Type B pancreatic cell (in vitro differentiated cells): ENCODE measurements around the gene CROT. TPM values are rescaled to one million over a fixed set of nuclear protein-coding genes. Genes with fewer than 3 reads are reported as not detected.

Experiments
- DNase-seq: peaks from one replicate; pipeline ENCODE4 v3.0.0; 2021; ENCODE audit warnings: mixed read lengths; ENCODE audit not compliant: unreplicated experiment; ENCODE audit errors: extremely low spot score
- H3K27ac Mint-ChIP-seq: 2 replicates; pipeline ENCODE4 v1.8.0; 2021; ENCODE audit warnings: mild to moderate bottlenecking, mixed read lengths
- H3K27me3 Mint-ChIP-seq: 2 replicates; pipeline ENCODE4 v1.8.0; 2021; ENCODE audit warnings: mixed read lengths
- H3K36me3 Mint-ChIP-seq: 2 replicates; pipeline ENCODE4 v1.8.0; 2021; ENCODE audit warnings: mixed read lengths
- H3K4me1 Mint-ChIP-seq: one replicate; pipeline ENCODE4 v1.8.0; 2021; ENCODE audit warnings: mixed read lengths; ENCODE audit not compliant: unreplicated experiment
- H3K4me3 Mint-ChIP-seq: 2 replicates; pipeline ENCODE4 v1.8.0; 2021; ENCODE audit warnings: mild to moderate bottlenecking, mixed read lengths
- H3K9me3 Mint-ChIP-seq: 2 replicates; pipeline ENCODE4 v1.8.0; 2021; ENCODE audit warnings: mixed read lengths
- total RNA-seq: library from RNA; stranded (reverse); gene quantifications from 2 replicates; pipeline ENCODE4 v1.2.1, GENCODE V29; 2021; ENCODE audit warnings: low replicate concordance
- TF ChIP-seq, protein P1 (sequence below): fragments of 200-600 bp; sonication (generic); conservative IDR thresholded peaks from 2 replicates; pipeline ENCODE4 v1.5.0; 2021; ENCODE audit warnings: antibody characterized with exemption, mild to moderate bottlenecking

Gene CROT
- total RNA-seq, 1 donor from 2014 or later, result 21.9 TPM

DNA sequence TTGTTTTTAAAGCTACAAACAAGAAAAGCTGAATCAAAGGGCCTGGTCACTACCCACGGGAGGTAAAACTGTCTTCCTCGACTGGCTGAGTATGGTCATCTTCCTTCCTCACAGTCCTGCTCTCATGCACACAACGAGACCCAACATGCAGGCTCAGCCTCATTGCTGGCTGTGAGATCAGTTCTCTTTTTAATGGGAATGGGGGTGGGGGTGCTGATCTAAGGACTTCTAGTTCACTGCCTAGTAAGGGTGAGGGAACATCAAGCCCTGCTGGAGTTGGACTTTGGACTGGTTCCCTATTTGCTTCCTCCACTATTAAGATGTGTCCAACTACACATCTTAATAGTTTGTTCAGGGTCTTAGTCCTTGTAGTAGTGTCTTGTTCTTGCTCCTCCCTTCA is 81.8 kb downstream of the CROT start:
- H3K36me3 Mint-ChIP-seq, result no peaks in the 10 kb centered on the region
- H3K9me3 Mint-ChIP-seq, result peaks cover under 1% of the 10 kb centered on the region
- no peak overlapping the region for H3K4me3 Mint-ChIP-seq
- H3K27ac Mint-ChIP-seq, result no peak overlapping the region
- TF ChIP-seq, protein P1, sequence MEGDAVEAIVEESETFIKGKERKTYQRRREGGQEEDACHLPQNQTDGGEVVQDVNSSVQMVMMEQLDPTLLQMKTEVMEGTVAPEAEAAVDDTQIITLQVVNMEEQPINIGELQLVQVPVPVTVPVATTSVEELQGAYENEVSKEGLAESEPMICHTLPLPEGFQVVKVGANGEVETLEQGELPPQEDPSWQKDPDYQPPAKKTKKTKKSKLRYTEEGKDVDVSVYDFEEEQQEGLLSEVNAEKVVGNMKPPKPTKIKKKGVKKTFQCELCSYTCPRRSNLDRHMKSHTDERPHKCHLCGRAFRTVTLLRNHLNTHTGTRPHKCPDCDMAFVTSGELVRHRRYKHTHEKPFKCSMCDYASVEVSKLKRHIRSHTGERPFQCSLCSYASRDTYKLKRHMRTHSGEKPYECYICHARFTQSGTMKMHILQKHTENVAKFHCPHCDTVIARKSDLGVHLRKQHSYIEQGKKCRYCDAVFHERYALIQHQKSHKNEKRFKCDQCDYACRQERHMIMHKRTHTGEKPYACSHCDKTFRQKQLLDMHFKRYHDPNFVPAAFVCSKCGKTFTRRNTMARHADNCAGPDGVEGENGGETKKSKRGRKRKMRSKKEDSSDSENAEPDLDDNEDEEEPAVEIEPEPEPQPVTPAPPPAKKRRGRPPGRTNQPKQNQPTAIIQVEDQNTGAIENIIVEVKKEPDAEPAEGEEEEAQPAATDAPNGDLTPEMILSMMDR, result no peak
- no peaks in the 10 kb centered on the region for H3K27me3 Mint-ChIP-seq
- H3K4me1 Mint-ChIP-seq, result no peaks in the 10 kb centered on the region
- no peak for DNase-seq

DNA sequence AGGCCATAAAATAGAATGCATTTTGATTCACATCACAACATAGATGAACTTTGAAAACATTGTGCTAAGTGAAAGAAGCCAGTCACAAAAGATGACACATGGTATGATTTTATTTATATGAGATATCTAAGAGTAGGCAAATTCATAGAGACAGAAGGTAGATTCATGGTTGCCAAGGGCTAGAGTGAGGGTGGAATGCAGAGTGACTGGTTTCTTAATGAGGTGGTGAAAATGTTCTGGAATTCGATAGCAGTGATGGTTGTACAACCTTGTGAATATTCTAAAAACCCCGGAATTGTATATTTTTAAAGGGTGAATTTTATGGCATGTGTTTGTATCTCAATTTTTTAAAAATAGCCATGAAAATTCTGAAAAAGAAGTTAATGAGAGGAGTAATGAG is 87.1 kb downstream of the CROT start:
- TF ChIP-seq, protein P1, result no peak
- Mint-ChIP-seq H3K4me1 (no peaks in the 10 kb centered on the region), H3K9me3 (peaks cover 6% of the 10 kb centered on the region), H3K27ac (no peak overlapping the region), H3K4me3 (no peak overlapping the region), H3K27me3 (no peaks in the 10 kb centered on the region), H3K36me3 (peaks cover 3% of the 10 kb centered on the region)
- DNase-seq, result no peak

DNA sequence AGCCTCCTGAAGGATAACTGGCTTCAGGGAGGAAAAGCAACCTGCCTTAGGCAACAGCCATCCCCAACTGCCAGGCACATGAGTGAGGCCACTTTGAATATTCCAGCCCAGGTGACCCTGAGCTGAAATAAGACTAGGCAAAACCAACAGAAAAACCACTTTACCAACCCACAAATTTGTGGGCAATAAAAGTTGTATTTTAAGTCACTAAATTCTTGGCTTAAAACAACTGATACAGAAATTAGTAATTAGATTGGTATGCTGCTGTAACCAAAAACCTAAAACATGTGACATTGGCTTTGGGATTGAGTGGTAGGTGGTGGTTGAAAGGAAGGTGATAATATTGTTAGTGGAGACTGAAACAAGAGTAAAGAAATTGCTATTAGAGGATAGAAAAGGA is 90.1 kb downstream of the CROT start:
- Mint-ChIP-seq H3K9me3 (peaks cover 6% of the 10 kb centered on the region), H3K27me3 (no peaks in the 10 kb centered on the region), H3K4me1 (no peaks in the 10 kb centered on the region), H3K4me3 (no peak overlapping the region), H3K36me3 (peaks cover 3% of the 10 kb centered on the region), H3K27ac (no peak overlapping the region)
- TF ChIP-seq, protein P1, result no peak
- no peak for DNase-seq

DNA sequence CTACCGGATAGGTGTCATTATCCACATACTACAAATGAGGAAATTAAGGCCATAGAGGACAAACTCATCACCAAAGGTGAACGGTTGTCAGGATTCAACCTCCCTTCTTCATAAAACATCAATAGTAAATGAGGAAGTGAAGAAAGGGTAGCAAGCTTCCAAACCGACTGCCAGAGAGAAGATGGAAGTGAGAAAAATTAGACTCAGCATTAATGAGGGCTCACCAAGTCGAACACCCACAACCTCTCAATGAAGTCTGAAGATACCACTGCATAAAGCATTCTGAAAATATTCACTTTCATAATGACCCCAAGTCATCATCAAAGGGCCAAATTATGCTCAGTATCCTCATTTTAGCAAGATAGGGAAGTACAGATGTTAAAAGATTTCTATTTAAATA is 100.4 kb downstream of the CROT start:
- Mint-ChIP-seq H3K4me3 (no peak overlapping the region), H3K36me3 (no peaks in the 10 kb centered on the region), H3K4me1 (no peaks in the 10 kb centered on the region), H3K27me3 (no peaks in the 10 kb centered on the region), H3K9me3 (no peaks in the 10 kb centered on the region), H3K27ac (no peak overlapping the region)
- DNase-seq, result no peak
- TF ChIP-seq, protein P1, result no peak

DNA sequence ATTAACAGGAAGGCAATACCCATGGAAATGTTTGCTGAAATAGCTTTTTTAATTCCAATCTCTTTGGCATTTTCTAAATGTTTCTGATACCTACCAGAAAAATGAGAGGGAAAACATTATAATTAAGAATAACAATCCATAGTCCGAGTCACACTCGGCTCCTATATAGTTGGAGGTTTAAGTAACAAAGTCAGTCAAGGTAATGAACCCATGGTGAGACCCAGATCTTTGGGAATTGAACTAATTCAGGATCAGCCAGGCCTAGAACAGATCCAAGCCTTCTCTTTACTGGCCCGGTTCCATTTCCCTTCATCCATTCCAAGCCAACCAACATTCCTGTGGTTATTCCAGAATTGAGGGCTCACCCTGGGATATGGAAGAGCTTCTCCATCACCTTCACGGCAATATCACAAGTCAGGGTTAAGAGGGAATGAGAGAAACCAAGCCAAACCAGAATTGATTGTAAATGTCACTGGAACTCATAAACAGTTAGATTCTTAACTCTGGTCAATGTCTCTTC is 101.7 kb downstream of the CROT start:
- no peak overlapping the region for H3K4me3 Mint-ChIP-seq
- H3K27me3 Mint-ChIP-seq, result no peaks in the 10 kb centered on the region
- TF ChIP-seq, protein P1, result no peak
- no peak overlapping the region for H3K27ac Mint-ChIP-seq
- no peaks in the 10 kb centered on the region for H3K4me1 Mint-ChIP-seq
- H3K9me3 Mint-ChIP-seq, result no peaks in the 10 kb centered on the region
- H3K36me3 Mint-ChIP-seq, result no peaks in the 10 kb centered on the region
- no peak for DNase-seq

DNA sequence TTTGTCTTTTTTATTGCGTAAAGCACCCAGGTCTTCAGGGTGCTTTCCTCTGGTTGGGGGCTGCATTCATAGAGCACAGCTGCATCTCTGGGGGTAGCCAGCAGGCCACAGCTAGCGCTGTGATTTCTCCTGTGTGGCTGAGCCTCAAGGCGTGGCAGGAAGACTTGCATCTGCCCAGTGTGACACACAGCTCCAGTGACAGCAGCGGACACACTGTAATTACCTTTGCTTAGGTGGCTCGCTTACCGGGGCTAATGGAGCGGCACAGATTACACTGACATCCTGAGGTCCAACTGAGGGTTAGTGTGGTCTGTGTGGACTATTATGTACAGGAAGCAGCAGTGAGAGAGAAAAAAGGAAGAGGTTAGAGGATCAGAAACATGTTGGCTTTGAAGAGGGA is 102.9 kb downstream of the CROT start:
- H3K4me1 Mint-ChIP-seq, result no peaks in the 10 kb centered on the region
- TF ChIP-seq, protein P1, result no peak
- no peak overlapping the region for H3K4me3 Mint-ChIP-seq
- H3K36me3 Mint-ChIP-seq, result no peaks in the 10 kb centered on the region
- no peak for DNase-seq
- H3K27ac Mint-ChIP-seq, result no peak overlapping the region
- H3K27me3 Mint-ChIP-seq, result no peaks in the 10 kb centered on the region
- no peaks in the 10 kb centered on the region for H3K9me3 Mint-ChIP-seq
